GM19328 (cell line): ENCODE measurements around the gene LTB4R2.

ENCODE experiments used
- ATAC-seq: cut with Tn5 transposase; IDR thresholded peaks from one replicate; pipeline ENCODE4 v1.9.1; 2021; ENCODE audit warnings: mild to moderate bottlenecking, moderate library complexity; ENCODE audit not compliant: unreplicated experiment

LTB4R2 gene

GRCh38 chr14:24309538-24310264, at the start of gene LTB4R2:
TSS of gene LTB4R2 (plus strand) at chr14:24310140. CDS start at chr14:24310665, 525 bp downstream.
- no peak for ATAC-seq

GRCh38 chr14:24260780-24261157, 49.2 kb upstream of the LTB4R2 start:
- no peak for ATAC-seq

GRCh38 chr14:24261256-24261968, 48.5 kb upstream of the LTB4R2 start:
- no peak for ATAC-seq

GRCh38 chr14:24261969-24262327, 48.0 kb upstream of the LTB4R2 start:
- ATAC-seq: no peak

- ATAC-seq: no peak
Observed at GRCh38 chr14:24262821-24263733, 46.9 kb upstream of the LTB4R2 start, which contains the start of gene TGM1. TSS of gene TGM1 (minus strand) at chr14:24263177. CDS start at chr14:24262352, 825 bp downstream.

GRCh38 chr14:24263848-24264247, 46.1 kb upstream of the LTB4R2 start:
- ATAC-seq: no peak

GRCh38 chr14:24264298-24264697, 45.6 kb upstream of the LTB4R2 start:
- no peak for ATAC-seq

- no peak for ATAC-seq
Observed at GRCh38 chr14:24266344-24267244, 43.3 kb upstream of the LTB4R2 start.

GRCh38 chr14:24267516-24267915, 42.4 kb upstream of the LTB4R2 start:
- ATAC-seq: no peak

GRCh38 chr14:24268225-24268624, 41.7 kb upstream of the LTB4R2 start:
- ATAC-seq: no peak

GRCh38 chr14:24269368-24269767, 40.6 kb upstream of the LTB4R2 start:
- no peak for ATAC-seq

GRCh38 chr14:24269910-24270536, 39.9 kb upstream of the LTB4R2 start:
- no peak for ATAC-seq

GRCh38 chr14:24270537-24271133, 39.3 kb upstream of the LTB4R2 start:
- ATAC-seq: no peak

GRCh38 chr14:24271134-24271833, 38.7 kb upstream of the LTB4R2 start, which contains the start of gene RABGGTA:
TSS of gene RABGGTA (minus strand) at chr14:24271597. CDS start at chr14:24271115, 482 bp downstream.
- peak; percentile 85 for ATAC-seq

- ATAC-seq: no peak
Observed at GRCh38 chr14:24271834-24272263, 38.1 kb upstream of the LTB4R2 start.

GRCh38 chr14:24272467-24272866, 37.5 kb upstream of the LTB4R2 start:
- no peak for ATAC-seq

GRCh38 chr14:24273422-24273998, 36.4 kb upstream of the LTB4R2 start:
- ATAC-seq: no peak

- ATAC-seq: no peak
Observed at GRCh38 chr14:24274101-24274543, 35.8 kb upstream of the LTB4R2 start.
